Measurements from ENCODE around the gene SACS.

Gene SACS

GRCh38 chr13:23437916-23438315 lies 4.4 kb upstream of the SACS start:
- no peaks in the 10 kb centered on the region for H3K79me2 ChIP-seq
- H2AFZ ChIP-seq, result no peak overlapping the region
- TF ChIP-seq CTCF (IDR thresholded peaks at IDR 0.05), result no peak
- H3K9ac ChIP-seq, result no peak overlapping the region
- H3K27ac ChIP-seq, result no peak overlapping the region
- no peaks in the 10 kb centered on the region for H3K9me3 ChIP-seq (ENCODE audit: control insufficient read depth, low read length)
- no peaks in the 10 kb centered on the region for H3K27me3 ChIP-seq (ENCODE audit: control insufficient read depth, insufficient read depth, low read length)
- H3K36me3 ChIP-seq (ENCODE audit: control insufficient read depth, insufficient read depth, low read length), result no peaks in the 10 kb centered on the region
- H3K4me2 ChIP-seq (ENCODE audit: low read length), result no peak overlapping the region
- H3K4me1 ChIP-seq, result peaks cover 23% of the 10 kb centered on the region
- H3K4me3 ChIP-seq (ENCODE audit: low read depth, low read length), result no peak overlapping the region

GRCh38 chr13:23436680-23437079 lies 3.2 kb upstream of the SACS start:
- peak overlapping the region; percentile 62 for H3K27ac ChIP-seq

GRCh38 chr13:23434491-23434890 lies 989 bp upstream of the SACS start:
- H3K27me3 ChIP-seq (ENCODE audit: control insufficient read depth, insufficient read depth, low read length), result no peaks in the 10 kb centered on the region
- no peak overlapping the region for H3K4me2 ChIP-seq (ENCODE audit: low read length)
- peak overlapping the region; percentile 85 for H3K27ac ChIP-seq
- TF ChIP-seq CTCF (IDR thresholded peaks at IDR 0.05), result no peak
- no peaks in the 10 kb centered on the region for H3K9me3 ChIP-seq (ENCODE audit: control insufficient read depth, low read length)
- H3K79me2 ChIP-seq, result peaks cover 7% of the 10 kb centered on the region
- H3K4me1 ChIP-seq, result peaks cover 18% of the 10 kb centered on the region
- H2AFZ ChIP-seq, result peak overlapping the region; percentile 72
- H3K4me3 ChIP-seq (ENCODE audit: low read depth, low read length), result no peak overlapping the region
- H3K9ac ChIP-seq, result no peak overlapping the region
- H3K36me3 ChIP-seq (ENCODE audit: control insufficient read depth, insufficient read depth, low read length), result no peaks in the 10 kb centered on the region

More at GRCh38 chr13:23436680-23437079, 3.2 kb upstream of the SACS start:
- no peak overlapping the region for H3K4me3 ChIP-seq (ENCODE audit: low read depth, low read length)
- no peak for TF ChIP-seq CTCF (IDR thresholded peaks at IDR 0.05)
- no peaks in the 10 kb centered on the region for H3K27me3 ChIP-seq (ENCODE audit: control insufficient read depth, insufficient read depth, low read length)
- peaks cover 22% of the 10 kb centered on the region for H3K4me1 ChIP-seq
- H3K79me2 ChIP-seq, result peaks cover 2% of the 10 kb centered on the region
- H2AFZ ChIP-seq, result peak overlapping the region; percentile 13
- no peak overlapping the region for H3K4me2 ChIP-seq (ENCODE audit: low read length)
- no peak overlapping the region for H3K9ac ChIP-seq
- H3K9me3 ChIP-seq (ENCODE audit: control insufficient read depth, low read length), result no peaks in the 10 kb centered on the region
- H3K36me3 ChIP-seq (ENCODE audit: control insufficient read depth, insufficient read depth, low read length), result no peaks in the 10 kb centered on the region

GRCh38 chr13:23432626-23433025 lies 876 bp downstream of the SACS start:
- no peaks in the 10 kb centered on the region for H3K27me3 ChIP-seq (ENCODE audit: control insufficient read depth, insufficient read depth, low read length)
- H3K36me3 ChIP-seq (ENCODE audit: control insufficient read depth, insufficient read depth, low read length), result no peaks in the 10 kb centered on the region
- no peak overlapping the region for H2AFZ ChIP-seq
- peak overlapping the region; percentile 79 for H3K4me3 ChIP-seq (ENCODE audit: low read depth, low read length)
- TF ChIP-seq CTCF (IDR thresholded peaks at IDR 0.05), result no peak
- H3K4me1 ChIP-seq, result peaks cover 18% of the 10 kb centered on the region
- no peaks in the 10 kb centered on the region for H3K9me3 ChIP-seq (ENCODE audit: control insufficient read depth, low read length)
- no peak overlapping the region for H3K9ac ChIP-seq
- peak overlapping the region; percentile 85 for H3K27ac ChIP-seq
- H3K79me2 ChIP-seq, result peaks cover 7% of the 10 kb centered on the region
- H3K4me2 ChIP-seq (ENCODE audit: low read length), result peak overlapping the region; percentile 76

- no peaks in the 10 kb centered on the region for H3K27me3 ChIP-seq (ENCODE audit: control insufficient read depth, insufficient read depth, low read length)
- H3K4me3 ChIP-seq (ENCODE audit: low read depth, low read length), result peak overlapping the region; percentile 45
- H3K4me1 ChIP-seq, result peaks cover 16% of the 10 kb centered on the region
- peak overlapping the region; percentile 1 for H3K4me2 ChIP-seq (ENCODE audit: low read length)
- no peak overlapping the region for H2AFZ ChIP-seq
- H3K9me3 ChIP-seq (ENCODE audit: control insufficient read depth, low read length), result no peaks in the 10 kb centered on the region
- no peaks in the 10 kb centered on the region for H3K36me3 ChIP-seq (ENCODE audit: control insufficient read depth, insufficient read depth, low read length)
- H3K27ac ChIP-seq, result peak overlapping the region; percentile 85
- H3K79me2 ChIP-seq, result peaks cover 12% of the 10 kb centered on the region
- TF ChIP-seq CTCF (IDR thresholded peaks at IDR 0.05), result no peak
- H3K9ac ChIP-seq, result no peak overlapping the region
Measured at GRCh38 chr13:23430664-23431063, 2.8 kb downstream of the SACS start.

Measured in parathyroid adenoma (tissue), 2 donors.